H9 (cell line): ENCODE data around the gene STX10. TPM values are rescaled to one million over a fixed set of nuclear protein-coding genes. Genes with fewer than 3 reads are reported as not detected.
A peak's percentile ranks its signal among the peaks of the same experiment; 100 is the strongest.
"Not testable (repeated sequence)": the region's sequence is repeated elsewhere in the genome, so short reads cannot be mapped to it uniquely, and the experiment has no call there.

Experiments
- DNase-seq: peaks from one replicate; pipeline ENCODE4 v3.0.0-alpha.2; 2017
- H2AFZ ChIP-seq: one replicate; pipeline ENCODE4 v1.6.1; 2013; ENCODE audit warnings: mild to moderate bottlenecking, low read length, control low read depth, moderate library complexity
- H2AK5ac ChIP-seq: 2 replicates; pipeline ENCODE4 v1.6.1; 2013; ENCODE audit warnings: low read length, control low read depth, mixed read lengths; ENCODE audit not compliant: insufficient read length
- H2BK120ac ChIP-seq: one replicate; pipeline ENCODE4 v1.6.1; 2013; ENCODE audit warnings: low read depth, mild to moderate bottlenecking, low read length, control low read depth, inconsistent platforms; ENCODE audit not compliant: poor library complexity, severe bottlenecking
- H2BK12ac ChIP-seq: 2 replicates; pipeline ENCODE4 v1.6.1; 2013; ENCODE audit warnings: low read length, control low read depth, mixed read lengths, low read depth; ENCODE audit not compliant: insufficient read length
- H2BK15ac ChIP-seq: 2 replicates; pipeline ENCODE4 v1.6.1; 2013; ENCODE audit warnings: low read depth, low read length, control low read depth
- H2BK20ac ChIP-seq: one replicate; pipeline ENCODE4 v1.6.1; 2013; ENCODE audit warnings: low read depth, mild to moderate bottlenecking, low read length, control low read depth, inconsistent platforms; ENCODE audit not compliant: poor library complexity, severe bottlenecking
- H2BK5ac ChIP-seq: 2 replicates; pipeline ENCODE4 v1.6.1; 2013; ENCODE audit warnings: low read length, control low read depth, mixed read lengths; ENCODE audit not compliant: insufficient read length
- H3K14ac ChIP-seq: 2 replicates; pipeline ENCODE4 v1.6.1; 2013; ENCODE audit warnings: low read length, control low read depth; ENCODE audit not compliant: insufficient read depth
- H3K18ac ChIP-seq: 2 replicates; pipeline ENCODE4 v1.6.1; 2013; ENCODE audit warnings: low read depth, mild to moderate bottlenecking, mixed read lengths, low read length, control low read depth; ENCODE audit not compliant: insufficient read length
- H3K23ac ChIP-seq: 2 replicates; pipeline ENCODE4 v1.6.1; 2013; ENCODE audit warnings: low read length, control low read depth, mixed read lengths, low read depth; ENCODE audit not compliant: insufficient read length
- H3K23me2 ChIP-seq: 2 replicates; pipeline ENCODE4 v1.6.1; 2013; ENCODE audit warnings: low read depth, mild to moderate bottlenecking, mixed read lengths, low read length, control low read depth; ENCODE audit not compliant: insufficient read length, poor library complexity, severe bottlenecking
- H3K27ac ChIP-seq: 2 replicates; pipeline ENCODE4 v1.5.1; 2013; ENCODE audit warnings: low read length, control low read depth, mixed read lengths, low read depth; ENCODE audit not compliant: insufficient read length
- H3K27me3 ChIP-seq: 2 replicates; pipeline ENCODE4 v1.6.1; 2013; ENCODE audit warnings: low read length, control low read depth, inconsistent platforms; ENCODE audit not compliant: insufficient read depth
- H3K4ac ChIP-seq: 2 replicates; pipeline ENCODE4 v1.6.1; 2013; ENCODE audit warnings: low read depth, mild to moderate bottlenecking, control low read depth, inconsistent platforms, low read length, moderate library complexity
- H3K4me1 ChIP-seq: 2 replicates; pipeline ENCODE4 v1.6.1; 2013; ENCODE audit warnings: low read length, control low read depth, inconsistent platforms; ENCODE audit not compliant: insufficient read depth
- H3K4me2 ChIP-seq: 2 replicates; pipeline ENCODE4 v1.6.1; 2013; ENCODE audit warnings: low read length, control low read depth, mixed read lengths; ENCODE audit not compliant: insufficient read length, insufficient read depth
- H3K56ac ChIP-seq: 2 replicates; pipeline ENCODE4 v1.6.1; 2013; ENCODE audit warnings: low read depth, mild to moderate bottlenecking, mixed read lengths, low read length, control low read depth; ENCODE audit not compliant: insufficient read length
- H3K79me1 ChIP-seq: 2 replicates; pipeline ENCODE4 v1.6.1; 2013; ENCODE audit warnings: low read depth, mild to moderate bottlenecking, moderate library complexity, low read length, control low read depth, inconsistent platforms; ENCODE audit not compliant: insufficient read depth, poor library complexity, severe bottlenecking
- H3K79me2 ChIP-seq: 2 replicates; pipeline ENCODE4 v1.6.1; 2013; ENCODE audit warnings: low read length, control low read depth, inconsistent platforms; ENCODE audit not compliant: insufficient read depth
- H3K9ac ChIP-seq: 2 replicates; pipeline ENCODE4 v1.6.1; 2013; ENCODE audit warnings: low read length, control low read depth, mixed read lengths; ENCODE audit not compliant: insufficient read length; ENCODE audit errors: extremely low read depth
- H3K9me3 ChIP-seq: one replicate; pipeline ENCODE4 v1.6.1; 2013; ENCODE audit warnings: low read depth, low read length, inconsistent platforms; ENCODE audit not compliant: control insufficient read depth
- H3T11ph ChIP-seq: one replicate; pipeline ENCODE4 v1.6.1; 2013; ENCODE audit warnings: mild to moderate bottlenecking, low read length, control low read depth, inconsistent platforms
- H4K20me1 ChIP-seq: one replicate; pipeline ENCODE4 v1.6.1; 2013; ENCODE audit not compliant: control insufficient read depth, insufficient read length, insufficient read depth
- H4K5ac ChIP-seq: 2 replicates; pipeline ENCODE4 v1.6.1; 2013; ENCODE audit warnings: low read depth, mild to moderate bottlenecking, mixed read lengths, low read length, control low read depth; ENCODE audit not compliant: insufficient read length
- H4K8ac ChIP-seq: replicated peaks from 2 replicates; pipeline ENCODE4 v1.6.1; 2013; ENCODE audit warnings: low read length, control low read depth, mixed read lengths, low read depth; ENCODE audit not compliant: insufficient read length
- H4K91ac ChIP-seq: 2 replicates; pipeline ENCODE4 v1.6.1; 2013; ENCODE audit warnings: low read depth, mild to moderate bottlenecking, moderate library complexity, mixed read lengths, low read length, control low read depth; ENCODE audit not compliant: insufficient read length
- H3K27ac Mint-ChIP-seq, 3 experiments: 2 replicates in 2 of 3; 3 replicates in 1 of 3; pipeline ENCODE4 v1.8.0; 2020 to 2021; ENCODE audit warnings: mixed read lengths in 3 of 3, mild to moderate bottlenecking in 1 of 3, moderate library complexity in 1 of 3
- H3K27me3 Mint-ChIP-seq: 2 replicates; pipeline ENCODE4 v1.8.0; 2021; ENCODE audit warnings: low read depth, mild to moderate bottlenecking, moderate library complexity, mixed read lengths
- H3K36me3 Mint-ChIP-seq, 3 experiments: 2 replicates in 2 of 3; 3 replicates in 1 of 3; pipeline ENCODE4 v1.8.0; 2020 to 2021; ENCODE audit warnings: low read depth in 3 of 3, mixed read lengths in 3 of 3; ENCODE audit not compliant: insufficient read depth in 1 of 3
- H3K4me1 Mint-ChIP-seq, 2 experiments: 2 replicates each; pipeline ENCODE4 v1.8.0; 2020; ENCODE audit warnings: mixed read lengths in 2 of 2
- H3K4me3 Mint-ChIP-seq, 2 experiments: 2 replicates in 1 of 2; 3 replicates in 1 of 2; pipeline ENCODE4 v1.8.0; 2020 to 2021; ENCODE audit warnings: mild to moderate bottlenecking in 2 of 2, mixed read lengths in 2 of 2, moderate library complexity in 1 of 2
- H3K9me3 Mint-ChIP-seq, 2 experiments: 2 replicates in 1 of 2; 3 replicates in 1 of 2; pipeline ENCODE4 v1.8.0; 2020; ENCODE audit warnings: mild to moderate bottlenecking in 2 of 2, mixed read lengths in 2 of 2, moderate library complexity in 1 of 2
- WGBS: extraction: QIAGEN DNeasy Blood & Tissue Kit; methylation state at CpG from one replicate; pipeline ENCODE4 v1.1.7; 2013; ENCODE audit warnings: missing lambda C conversion rate, low lambda C conversion rate, mixed read lengths; ENCODE audit not compliant: insufficient read length; ENCODE audit errors: extremely low coverage; 5-methylcytosine and 5-hydroxymethylcytosine counted together
- total RNA-seq: library from RNA; stranded (reverse); gene quantifications from 2 replicates; pipeline ENCODE4 v1.2.1, GENCODE V29; 2021
- TF ChIP-seq, protein P1 (sequence below): fragments of 200-600 bp; sonication (generic); conservative IDR thresholded peaks from 3 replicates; pipeline ENCODE4 v1.8.0; 2021; ENCODE audit warnings: antibody characterized with exemption, mild to moderate bottlenecking

Gene STX10
- total RNA-seq, 1 experiment from 2014 or later = 39.4 TPM

DNA sequence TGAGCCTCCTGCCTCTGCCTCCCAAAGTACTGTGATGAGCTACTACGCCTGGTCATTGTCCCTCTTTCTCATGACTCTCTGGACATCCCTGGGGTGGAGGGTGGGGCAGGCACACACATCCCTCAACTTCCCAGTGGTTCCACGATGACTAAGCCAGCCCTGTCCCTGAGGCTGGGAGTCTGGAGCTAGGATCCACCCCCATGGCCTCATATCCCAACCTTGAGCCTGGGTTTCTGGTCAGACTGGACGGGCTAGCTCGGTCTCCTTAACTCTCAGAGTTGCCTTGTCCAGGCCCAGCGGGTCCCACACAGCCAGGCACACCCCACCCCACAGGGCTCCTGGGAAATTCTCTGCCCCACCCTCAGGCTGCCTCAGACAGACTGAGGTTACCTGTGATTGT is 19.6 kb upstream of the STX10 start:
- H2BK120ac ChIP-seq = no peak overlapping the region
- no peak overlapping the region for H2BK15ac ChIP-seq
- DNase-seq = no peak
- H2AK5ac ChIP-seq = no peak overlapping the region
- no peaks in the 10 kb centered on the region for H4K20me1 ChIP-seq
- H2AFZ ChIP-seq = no peak overlapping the region
- H3K14ac ChIP-seq = no peak overlapping the region; the same call in 1 of the 2 replicates
- no peak overlapping the region for H4K5ac ChIP-seq
- no peak overlapping the region for H3K9ac ChIP-seq
- H3K56ac ChIP-seq = no peak overlapping the region
- no peaks in the 10 kb centered on the region for H3K27me3 Mint-ChIP-seq
- no peaks in the 10 kb centered on the region for H3K79me1 ChIP-seq
- H2BK20ac ChIP-seq = no peak overlapping the region
- H4K8ac ChIP-seq = no peak overlapping the region
- no peak overlapping the region for H3K27ac ChIP-seq
- no CpG with 5 or more reads among the region's 5 CpGs for WGBS
- H3K27ac Mint-ChIP-seq = peak overlapping the region; percentile 14 to 71 (median 52); a peak in 2 of 7 replicates
- no peak overlapping the region for H2BK5ac ChIP-seq
- H3K79me2 ChIP-seq = no peaks in the 10 kb centered on the region
- no peak overlapping the region for H3K4me2 ChIP-seq
- H3K4me3 Mint-ChIP-seq = peak overlapping the region in 1 of 2 experiments; percentile 58; a peak in 1 of 5 replicates
- no peak overlapping the region for H3K23ac ChIP-seq
- TF ChIP-seq, protein P1, sequence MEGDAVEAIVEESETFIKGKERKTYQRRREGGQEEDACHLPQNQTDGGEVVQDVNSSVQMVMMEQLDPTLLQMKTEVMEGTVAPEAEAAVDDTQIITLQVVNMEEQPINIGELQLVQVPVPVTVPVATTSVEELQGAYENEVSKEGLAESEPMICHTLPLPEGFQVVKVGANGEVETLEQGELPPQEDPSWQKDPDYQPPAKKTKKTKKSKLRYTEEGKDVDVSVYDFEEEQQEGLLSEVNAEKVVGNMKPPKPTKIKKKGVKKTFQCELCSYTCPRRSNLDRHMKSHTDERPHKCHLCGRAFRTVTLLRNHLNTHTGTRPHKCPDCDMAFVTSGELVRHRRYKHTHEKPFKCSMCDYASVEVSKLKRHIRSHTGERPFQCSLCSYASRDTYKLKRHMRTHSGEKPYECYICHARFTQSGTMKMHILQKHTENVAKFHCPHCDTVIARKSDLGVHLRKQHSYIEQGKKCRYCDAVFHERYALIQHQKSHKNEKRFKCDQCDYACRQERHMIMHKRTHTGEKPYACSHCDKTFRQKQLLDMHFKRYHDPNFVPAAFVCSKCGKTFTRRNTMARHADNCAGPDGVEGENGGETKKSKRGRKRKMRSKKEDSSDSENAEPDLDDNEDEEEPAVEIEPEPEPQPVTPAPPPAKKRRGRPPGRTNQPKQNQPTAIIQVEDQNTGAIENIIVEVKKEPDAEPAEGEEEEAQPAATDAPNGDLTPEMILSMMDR = no peak
- peaks cover 33 to 39% of the 10 kb centered on the region in 2 experiments for H3K4me1 Mint-ChIP-seq
- peak overlapping the region; percentile 45 for H2BK12ac ChIP-seq
- H3K4ac ChIP-seq = no peak overlapping the region
- H3K4me1 ChIP-seq = peaks cover 5% of the 10 kb centered on the region; the same call in 1 of the 2 replicates
- peaks cover 2 to 4% (median 2%) of the 10 kb centered on the region in 3 experiments; a peak in 2 of 7 replicates for H3K36me3 Mint-ChIP-seq
- H3K27me3 ChIP-seq = no peaks in the 10 kb centered on the region
- H3K18ac ChIP-seq = peak overlapping the region; percentile 6
- no peaks in the 10 kb centered on the region for H3K9me3 ChIP-seq
- no peaks in the 10 kb centered on the region for H3K23me2 ChIP-seq
- H3K9me3 Mint-ChIP-seq = no peaks in the 10 kb centered on the region
- H4K91ac ChIP-seq = no peak overlapping the region
- no peak overlapping the region for H3T11ph ChIP-seq

DNA sequence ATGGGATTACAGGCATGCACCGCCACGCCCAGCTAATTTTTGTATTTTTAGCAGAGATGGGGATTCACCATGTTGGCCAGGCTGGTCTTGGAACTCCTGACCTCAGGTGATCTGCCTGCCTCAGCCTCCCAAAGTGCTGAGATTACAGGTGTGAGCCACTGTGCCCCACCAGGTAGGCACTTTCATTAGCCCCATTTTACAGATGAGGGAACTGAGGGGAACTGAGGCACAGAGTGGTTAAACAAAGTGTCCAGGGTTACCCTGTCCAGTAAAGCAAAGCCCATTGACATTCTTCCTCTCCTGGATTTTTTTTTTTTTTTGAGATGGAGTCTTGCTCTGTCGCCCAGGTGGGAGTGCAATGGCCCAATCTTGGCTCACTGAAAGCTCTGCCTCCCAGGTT is 16.0 kb upstream of the STX10 start:
- H3K4ac ChIP-seq, H3K9me3 ChIP-seq, H2BK15ac ChIP-seq, H3K27ac ChIP-seq, H3K9me3 Mint-ChIP-seq, H3K9ac ChIP-seq, H3K79me2 ChIP-seq, H3K18ac ChIP-seq, H4K8ac ChIP-seq, H3K56ac ChIP-seq, H2BK5ac ChIP-seq, H3K27me3 ChIP-seq, H3K14ac ChIP-seq, H4K91ac ChIP-seq, H3T11ph ChIP-seq, H3K36me3 Mint-ChIP-seq, H3K4me1 ChIP-seq, H3K79me1 ChIP-seq, H4K20me1 ChIP-seq, H3K27me3 Mint-ChIP-seq, H3K23ac ChIP-seq, H2BK20ac ChIP-seq, H4K5ac ChIP-seq, DNase-seq, H2AFZ ChIP-seq, H3K4me2 ChIP-seq, H2BK120ac ChIP-seq, H2BK12ac ChIP-seq, H2AK5ac ChIP-seq: not testable (repeated sequence)
- H3K23me2 ChIP-seq = peaks cover 15% of the 10 kb centered on the region
- WGBS = no CpG with 5 or more reads among the region's 3 CpGs
- Mint-ChIP-seq H3K27ac (peak overlapping the region in 2 of 3 experiments; percentile 100; a peak in 3 of 7 replicates), H3K4me3 (peak overlapping the region in 1 of 2 experiments; percentile 46; a peak in 2 of 5 replicates), H3K4me1 (peaks cover 41 to 49% of the 10 kb centered on the region in 2 experiments)
